Sigmoid colon (tissue), 7 donors: ENCODE measurements around the gene CACHD1. TPM values are rescaled to one million over a fixed set of nuclear protein-coding genes. Genes with fewer than 3 reads are reported as not detected.
A peak's percentile ranks its signal among the peaks of the same experiment; 100 is the strongest.

Experiments
- DNase-seq: peaks from one replicate; pipeline ENCODE4 v3.0.0-alpha.2; 2019
- H3K27ac ChIP-seq, 4 donors: fragments of 200-600 bp; sonication (generic); one replicate each; pipeline ENCODE4 v1.5.1; 2016 to 2019; ENCODE audit warnings: mild to moderate bottlenecking in 1 of 4
- H3K27me3 ChIP-seq, 3 donors: fragments of 200-600 bp; sonication (generic); one replicate each; pipeline ENCODE4 v1.5.1; 2019; ENCODE audit warnings: mild to moderate bottlenecking in 1 of 3
- H3K36me3 ChIP-seq, 4 donors: fragments of 200-600 bp; sonication (generic); one replicate each; pipeline ENCODE4 v1.5.1; 2016 to 2019
- H3K4me1 ChIP-seq, 4 donors: fragments of 200-600 bp; sonication (generic); one replicate each; pipeline ENCODE4 v1.5.1; 2017 to 2019
- H3K4me3 ChIP-seq, 4 donors: fragments of 200-600 bp; sonication (generic); one replicate each; pipeline ENCODE4 v1.5.1; 2017 to 2019; ENCODE audit warnings: mild to moderate bottlenecking in 2 of 4, moderate library complexity in 1 of 4
- H3K9me3 ChIP-seq, 4 donors: fragments of 200-600 bp in 3 of 4; sonication (generic) in 3 of 4; one replicate each; pipeline versions ENCODE4 v1.5.1 to v1.6.1; 2013 to 2019
- EP300 ChIP-seq, 4 donors: sonication (generic); formaldehyde crosslinking; IDR thresholded peaks; one replicate each; pipeline ENCODE4 v1.6.1; 2017; ENCODE audit warnings: antibody characterized with exemption in 4 of 4
- POLR2A ChIP-seq, 2 donors: fragments of 450-650 bp; IDR thresholded peaks; one replicate each; pipeline ENCODE4 v1.6.1; 2016; ENCODE audit warnings: antibody characterized with exemption in 2 of 2, mild to moderate bottlenecking in 2 of 2, moderate library complexity in 2 of 2
- POLR2AphosphoS5 ChIP-seq, 4 donors: sonication (generic); formaldehyde crosslinking; IDR thresholded peaks; one replicate each; pipeline ENCODE4 v1.6.1; 2017; ENCODE audit warnings: antibody characterized with exemption in 4 of 4
- WGBS, 2 donors: extraction: QIAGEN DNeasy Blood & Tissue Kit; methylation state at CpG; one replicate each; pipeline ENCODE4 v1.1.7; 2013; 5-methylcytosine and 5-hydroxymethylcytosine counted together
- intact Hi-C: fragments of 100-400 bp; cut with DNase I; formaldehyde crosslinking; loops from one replicate; pipeline ENCODE4 v1.15.1; 2023
- polyA plus RNA-seq, 3 donors: library from polyadenylated mRNA; stranded (reverse); fragments of 200-250 nt; gene quantifications; one replicate each; pipeline ENCODE4 v1.2.3, GENCODE V29; 2013
- total RNA-seq, 4 donors: library from RNA; depleted of rRNA; stranded (reverse); fragments of >200 nt; gene quantifications; one replicate each; pipeline ENCODE4 v1.1.0, GENCODE V29; 2016
- TF ChIP-seq, protein P1 (sequence below), 4 experiments: fragments of 450-650 bp in 3 of 4; fragments of 200-600 bp in 1 of 4; IDR thresholded peaks; one replicate each; pipeline ENCODE4 v1.5.1; 2016 to 2019; ENCODE audit warnings: antibody characterized with exemption in 4 of 4, mild to moderate bottlenecking in 3 of 4, moderate library complexity in 2 of 4
- donor health status: healthy with polysubstance abuse.
- donor health status: Bipolar disorder and iron deficiency.
- donor health status: healthy.

Gene CACHD1
- total and polyA plus RNA-seq, 7 donors = 0.23 to 7.1 (median 3.7) TPM

- intact Hi-C loops = no loop called here
- Histone ChIP-seq H3K4me1 (no peaks in the 10 kb centered on the region), H3K36me3 (no peaks in the 10 kb centered on the region), H3K9me3 (no peaks in the 10 kb centered on the region), H3K4me3 (no peak overlapping the region), H3K27me3 (no peaks in the 10 kb centered on the region), H3K27ac (no peak overlapping the region)
- WGBS, 2 donors = 80 to 86% methylated on average over 3 of the region's 3 CpGs
- no peak for DNase-seq
- TF ChIP-seq, protein P1, sequence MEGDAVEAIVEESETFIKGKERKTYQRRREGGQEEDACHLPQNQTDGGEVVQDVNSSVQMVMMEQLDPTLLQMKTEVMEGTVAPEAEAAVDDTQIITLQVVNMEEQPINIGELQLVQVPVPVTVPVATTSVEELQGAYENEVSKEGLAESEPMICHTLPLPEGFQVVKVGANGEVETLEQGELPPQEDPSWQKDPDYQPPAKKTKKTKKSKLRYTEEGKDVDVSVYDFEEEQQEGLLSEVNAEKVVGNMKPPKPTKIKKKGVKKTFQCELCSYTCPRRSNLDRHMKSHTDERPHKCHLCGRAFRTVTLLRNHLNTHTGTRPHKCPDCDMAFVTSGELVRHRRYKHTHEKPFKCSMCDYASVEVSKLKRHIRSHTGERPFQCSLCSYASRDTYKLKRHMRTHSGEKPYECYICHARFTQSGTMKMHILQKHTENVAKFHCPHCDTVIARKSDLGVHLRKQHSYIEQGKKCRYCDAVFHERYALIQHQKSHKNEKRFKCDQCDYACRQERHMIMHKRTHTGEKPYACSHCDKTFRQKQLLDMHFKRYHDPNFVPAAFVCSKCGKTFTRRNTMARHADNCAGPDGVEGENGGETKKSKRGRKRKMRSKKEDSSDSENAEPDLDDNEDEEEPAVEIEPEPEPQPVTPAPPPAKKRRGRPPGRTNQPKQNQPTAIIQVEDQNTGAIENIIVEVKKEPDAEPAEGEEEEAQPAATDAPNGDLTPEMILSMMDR (IDR thresholded peaks at IDR 0.05) = no peak
- TF ChIP-seq POLR2AphosphoS5 (IDR thresholded peaks at IDR 0.05) (no peak), EP300 (IDR thresholded peaks at IDR 0.05) (no peak), POLR2A (IDR thresholded peaks at IDR 0.05) (no peak)
Measured at GRCh38 chr1:64578270-64578973, 108.5 kb downstream of the CACHD1 start.

DNA sequence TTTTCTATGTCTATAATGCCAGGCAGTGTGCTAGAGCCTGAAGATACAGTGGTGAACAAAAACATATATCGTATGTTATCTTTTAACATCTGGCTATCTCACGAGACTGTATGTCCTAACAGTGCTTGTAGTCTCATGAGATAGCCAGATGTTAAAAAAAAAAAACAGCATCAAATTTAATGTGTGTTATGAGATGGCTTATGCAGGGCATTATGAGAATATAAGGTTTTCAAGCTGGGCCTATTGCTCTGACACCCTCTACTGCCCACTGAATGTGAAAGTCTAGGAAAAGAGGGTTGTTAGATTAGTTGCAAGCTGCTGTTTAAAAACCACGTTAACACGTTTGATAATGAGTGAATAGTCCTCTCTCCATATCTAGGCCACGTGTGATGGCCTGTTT lies 109.8 kb downstream of the CACHD1 start:
- Histone ChIP-seq H3K4me1 (no peaks in the 10 kb centered on the region), H3K27ac (no peak overlapping the region), H3K9me3 (no peaks in the 10 kb centered on the region), H3K4me3 (no peak overlapping the region), H3K27me3 (no peaks in the 10 kb centered on the region), H3K36me3 (no peaks in the 10 kb centered on the region)
- 83% methylated on average over 5 of the region's 5 CpGs for WGBS, 2 donors
- no peak for DNase-seq
- TF ChIP-seq POLR2AphosphoS5 (IDR thresholded peaks at IDR 0.05) = no peak
- no peak for TF ChIP-seq POLR2A (IDR thresholded peaks at IDR 0.05)
- TF ChIP-seq, protein P1 (IDR thresholded peaks at IDR 0.05) = no peak
- no peak for TF ChIP-seq EP300 (IDR thresholded peaks at IDR 0.05)
- intact Hi-C loops = no loop called here

- Histone ChIP-seq H3K4me3 (no peak overlapping the region), H3K4me1 (no peaks in the 10 kb centered on the region), H3K9me3 (no peaks in the 10 kb centered on the region), H3K27me3 (no peaks in the 10 kb centered on the region), H3K27ac (no peak overlapping the region), H3K36me3 (no peaks in the 10 kb centered on the region)
- no peak for DNase-seq
- intact Hi-C loops = no loop called here
- WGBS, 2 donors = 42 to 72% methylated on average over 3 of the region's 3 CpGs
- TF ChIP-seq EP300 (IDR thresholded peaks at IDR 0.05) = no peak
- no peak for TF ChIP-seq POLR2A (IDR thresholded peaks at IDR 0.05)
- TF ChIP-seq POLR2AphosphoS5 (IDR thresholded peaks at IDR 0.05) = no peak
- TF ChIP-seq, protein P1 (IDR thresholded peaks at IDR 0.05) = no peak
Measured at GRCh38 chr1:64581135-64581842, 111.4 kb downstream of the CACHD1 start.

DNA sequence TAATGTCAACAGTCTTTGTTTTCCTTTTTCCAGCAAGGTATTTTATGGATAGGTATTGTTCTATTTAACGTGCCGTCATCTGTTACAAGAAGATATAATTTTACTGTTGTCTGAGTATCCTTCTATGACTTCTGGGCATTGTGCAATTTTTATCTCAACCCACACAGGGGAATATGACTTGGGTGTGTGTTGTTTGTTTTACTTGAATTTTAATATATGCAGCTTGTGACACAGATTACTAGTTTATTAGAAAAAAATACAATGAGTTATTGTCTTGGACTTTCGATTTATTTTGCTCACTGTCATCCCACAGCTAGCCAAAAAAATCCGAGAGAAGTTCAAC lies 111.9 kb downstream of the CACHD1 start:
- Histone ChIP-seq H3K36me3 (no peaks in the 10 kb centered on the region), H3K27ac (no peak overlapping the region), H3K4me1 (no peaks in the 10 kb centered on the region), H3K4me3 (no peak overlapping the region), H3K9me3 (no peaks in the 10 kb centered on the region), H3K27me3 (no peaks in the 10 kb centered on the region)
- no peak for TF ChIP-seq EP300 (IDR thresholded peaks at IDR 0.05)
- no peak for TF ChIP-seq POLR2A (IDR thresholded peaks at IDR 0.05)
- 20 to 63% methylated on average over 4 of the region's 4 CpGs for WGBS, 2 donors
- intact Hi-C loops = no loop called here
- DNase-seq = no peak

- no peak for DNase-seq
- Histone ChIP-seq H3K4me3 (no peak overlapping the region), H3K27ac (no peak overlapping the region), H3K27me3 (no peaks in the 10 kb centered on the region), H3K9me3 (no peaks in the 10 kb centered on the region), H3K36me3 (no peaks in the 10 kb centered on the region), H3K4me1 (no peaks in the 10 kb centered on the region)
- TF ChIP-seq POLR2AphosphoS5 (IDR thresholded peaks at IDR 0.05) (no peak), POLR2A (IDR thresholded peaks at IDR 0.05) (no peak), EP300 (IDR thresholded peaks at IDR 0.05) (no peak)
- TF ChIP-seq, protein P1 (IDR thresholded peaks at IDR 0.05) = peak in 1 of 4 experiments; percentile 22
- 13 to 64% methylated on average over 1 of the region's 1 CpG for WGBS, 2 donors
- intact Hi-C loops = no loop called here
Measured at GRCh38 chr1:64584479-64584878, 114.5 kb downstream of the CACHD1 start.
